AG10803 (cell line): Measurements from ENCODE around the gene GPR160.
"Not testable (repeated sequence)": the region's sequence is repeated elsewhere in the genome, so short reads cannot be mapped to it uniquely, and the experiment has no call there.

ENCODE experiments used
- DNase-seq: peaks from one replicate; pipeline ENCODE4 v3.0.0; 2010; ENCODE audit warnings: low read depth
- H3K4me3 ChIP-seq: 2 replicates; pipeline ENCODE4 v1.5.1; 2011; ENCODE audit warnings: mild to moderate bottlenecking, low read length, control low read depth
- TF ChIP-seq, protein P1 (sequence below): conservative IDR thresholded peaks from 2 replicates; pipeline ENCODE4 v1.5.1; 2011; ENCODE audit warnings: mild to moderate bottlenecking, low read length, control low read depth, inconsistent platforms

The GPR160 gene

DNA sequence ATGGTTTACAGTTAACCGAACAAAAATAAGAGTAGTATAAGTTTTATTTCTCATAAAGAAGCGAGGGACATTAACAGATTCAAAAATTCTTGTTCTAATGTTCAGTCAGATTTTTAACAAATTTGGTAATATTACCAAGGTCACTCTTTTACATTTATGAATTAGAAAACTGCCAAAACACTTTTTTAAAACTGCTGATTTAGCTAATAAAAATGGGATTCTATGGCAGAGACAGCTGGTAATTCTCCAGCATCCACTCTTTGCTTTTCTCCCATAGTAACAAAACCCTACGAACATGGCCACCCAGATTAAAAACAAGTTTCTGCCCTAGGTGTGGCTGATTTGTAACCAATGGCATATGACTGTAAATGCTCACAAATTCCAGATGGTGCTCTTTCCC is 71.2 kb downstream of the GPR160 start:
- TF ChIP-seq, protein P1, sequence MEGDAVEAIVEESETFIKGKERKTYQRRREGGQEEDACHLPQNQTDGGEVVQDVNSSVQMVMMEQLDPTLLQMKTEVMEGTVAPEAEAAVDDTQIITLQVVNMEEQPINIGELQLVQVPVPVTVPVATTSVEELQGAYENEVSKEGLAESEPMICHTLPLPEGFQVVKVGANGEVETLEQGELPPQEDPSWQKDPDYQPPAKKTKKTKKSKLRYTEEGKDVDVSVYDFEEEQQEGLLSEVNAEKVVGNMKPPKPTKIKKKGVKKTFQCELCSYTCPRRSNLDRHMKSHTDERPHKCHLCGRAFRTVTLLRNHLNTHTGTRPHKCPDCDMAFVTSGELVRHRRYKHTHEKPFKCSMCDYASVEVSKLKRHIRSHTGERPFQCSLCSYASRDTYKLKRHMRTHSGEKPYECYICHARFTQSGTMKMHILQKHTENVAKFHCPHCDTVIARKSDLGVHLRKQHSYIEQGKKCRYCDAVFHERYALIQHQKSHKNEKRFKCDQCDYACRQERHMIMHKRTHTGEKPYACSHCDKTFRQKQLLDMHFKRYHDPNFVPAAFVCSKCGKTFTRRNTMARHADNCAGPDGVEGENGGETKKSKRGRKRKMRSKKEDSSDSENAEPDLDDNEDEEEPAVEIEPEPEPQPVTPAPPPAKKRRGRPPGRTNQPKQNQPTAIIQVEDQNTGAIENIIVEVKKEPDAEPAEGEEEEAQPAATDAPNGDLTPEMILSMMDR, result no peak
- no peak overlapping the region for H3K4me3 ChIP-seq
- DNase-seq, result no peak

DNA sequence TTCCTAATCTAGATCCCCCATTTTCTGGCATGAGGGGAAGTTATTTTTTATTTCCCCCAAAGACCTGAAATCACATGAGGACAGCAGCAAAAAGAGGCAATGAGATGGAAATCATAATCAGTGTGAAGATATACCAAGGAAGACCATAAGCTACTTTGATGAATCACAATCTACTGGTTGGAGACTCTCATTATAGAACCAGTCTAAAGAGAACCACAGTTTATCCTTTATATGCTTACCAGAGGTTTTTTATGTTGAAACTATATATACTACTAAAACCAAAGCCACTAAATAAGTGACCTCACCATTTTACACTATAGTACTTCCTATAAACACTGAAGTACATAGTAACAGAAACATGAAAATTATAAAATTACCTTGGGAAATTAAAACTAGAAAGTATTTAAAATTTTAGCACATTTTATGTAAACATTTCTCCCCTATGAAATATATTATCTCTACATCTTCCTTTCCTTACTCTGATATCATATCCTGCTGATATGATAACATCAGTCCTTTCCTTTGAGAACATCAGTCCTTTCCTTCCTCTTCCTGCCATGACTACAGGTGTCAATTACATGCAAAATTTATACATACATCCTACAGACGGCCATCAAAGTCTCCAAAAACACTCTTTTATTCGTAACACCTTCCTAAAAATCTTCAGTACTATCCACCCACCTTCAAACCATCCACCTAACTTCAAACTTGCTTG is 71.9 kb downstream of the GPR160 start:
- H3K4me3 ChIP-seq, result no peak overlapping the region
- TF ChIP-seq, protein P1, result no peak
- DNase-seq, result no peak

DNA sequence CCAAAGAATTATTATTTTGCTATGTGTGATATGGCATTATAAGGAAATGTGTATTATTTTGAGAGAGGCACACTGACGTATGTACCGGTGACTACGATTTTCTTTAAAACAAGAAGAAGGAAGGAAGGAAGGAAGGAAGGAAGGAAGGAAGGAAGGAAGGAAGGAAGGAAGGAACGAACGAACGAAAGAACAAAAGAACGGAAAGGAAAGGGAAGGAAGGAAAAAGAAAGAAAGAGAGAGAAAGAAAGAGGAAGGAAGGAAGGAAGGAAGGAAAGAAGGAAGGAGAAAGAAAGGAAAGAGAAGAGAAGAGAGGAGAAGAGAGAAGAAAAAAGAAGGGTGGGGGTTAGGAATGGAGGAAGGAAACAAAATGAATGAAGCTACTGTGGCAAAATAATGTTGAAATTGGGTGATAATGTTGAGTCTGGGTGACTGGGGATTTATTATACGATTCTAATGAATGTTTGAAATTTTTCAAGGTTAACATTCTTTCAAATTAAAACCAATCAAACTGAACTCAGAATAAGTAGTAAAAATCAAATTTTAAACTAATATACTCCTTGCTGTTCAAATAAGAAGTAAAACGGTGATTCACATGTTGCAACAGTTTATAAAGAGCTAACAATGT is 73.5 kb downstream of the GPR160 start:
- no peak overlapping the region for H3K4me3 ChIP-seq
- TF ChIP-seq, protein P1, result no peak
- no peak for DNase-seq

DNA sequence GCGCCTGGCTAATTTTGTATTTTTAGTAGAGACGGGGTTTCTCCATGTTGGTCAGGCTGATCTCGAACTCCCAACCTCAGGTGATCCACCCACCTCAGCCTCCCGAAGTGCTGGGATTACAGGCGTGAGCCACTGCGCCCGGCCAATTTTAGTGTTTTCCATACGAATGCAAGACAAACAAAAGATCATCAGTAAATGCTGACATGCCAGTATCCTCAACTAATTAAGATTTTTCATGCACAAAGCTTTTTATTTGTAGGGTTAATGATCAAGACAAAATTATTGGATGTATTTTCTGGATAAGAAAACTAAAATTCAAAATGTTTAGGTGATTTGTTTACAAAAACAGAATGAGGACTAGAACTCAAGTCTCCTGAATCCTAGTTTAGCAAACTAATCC is 76.4 kb downstream of the GPR160 start:
- not testable (repeated sequence) for DNase-seq, H3K4me3 ChIP-seq

DNA sequence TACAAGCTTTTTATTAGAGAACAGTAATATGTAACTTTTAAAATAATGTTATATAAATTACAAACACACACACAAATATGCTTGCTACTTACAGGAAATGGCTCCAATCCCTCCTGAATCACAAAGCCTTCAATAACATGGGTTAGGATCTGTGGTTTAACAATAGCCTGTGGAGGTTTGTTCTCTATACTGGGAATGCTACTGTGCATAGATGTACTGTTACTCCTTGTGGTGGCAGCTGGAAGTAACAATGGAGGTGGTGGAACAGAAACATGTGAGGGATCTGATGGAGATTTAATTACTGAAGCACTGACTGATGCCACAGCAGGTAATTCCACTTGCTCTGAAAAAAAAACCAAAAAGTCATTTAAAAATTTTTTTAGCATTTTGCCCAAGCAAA is 79.3 kb downstream of the GPR160 start:
- no peak for DNase-seq
- TF ChIP-seq, protein P1, result peak; percentile 37
- H3K4me3 ChIP-seq, result no peak overlapping the region

DNA sequence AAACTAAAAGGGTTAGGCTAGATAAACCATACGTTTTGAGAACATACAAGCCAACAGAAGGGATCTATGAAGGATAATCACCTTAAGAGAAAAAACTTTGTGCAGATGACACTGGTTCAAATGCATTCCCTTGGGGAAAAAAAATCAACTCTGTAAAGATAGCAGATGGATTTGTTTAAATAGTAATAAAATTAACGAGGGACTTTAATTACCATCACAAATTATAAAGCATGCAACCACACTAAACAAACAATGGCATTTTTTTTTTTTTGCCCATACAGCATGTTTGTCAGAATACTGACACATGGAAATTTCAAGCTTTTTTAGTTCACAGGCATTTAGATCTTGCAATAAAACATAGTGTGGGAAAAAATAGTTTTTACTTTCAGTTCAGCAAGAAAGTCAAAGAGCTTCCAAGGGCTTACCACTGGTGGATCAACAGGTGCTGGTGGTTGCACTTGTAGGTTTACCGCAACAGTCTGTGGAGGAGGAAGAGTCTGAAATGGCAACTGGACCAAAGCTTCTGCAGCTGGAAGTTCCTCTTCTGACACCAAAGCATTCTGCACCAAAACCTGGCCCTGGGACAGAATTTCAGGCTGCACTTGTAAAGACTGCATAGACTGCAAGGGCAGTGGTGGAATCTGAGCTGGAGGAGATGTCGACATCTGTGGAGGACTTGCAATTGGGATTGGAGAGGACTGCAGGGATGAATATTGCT is 90.6 kb downstream of the GPR160 start:
- no peak for DNase-seq
- TF ChIP-seq, protein P1, result no peak
- H3K4me3 ChIP-seq, result no peak overlapping the region

DNA sequence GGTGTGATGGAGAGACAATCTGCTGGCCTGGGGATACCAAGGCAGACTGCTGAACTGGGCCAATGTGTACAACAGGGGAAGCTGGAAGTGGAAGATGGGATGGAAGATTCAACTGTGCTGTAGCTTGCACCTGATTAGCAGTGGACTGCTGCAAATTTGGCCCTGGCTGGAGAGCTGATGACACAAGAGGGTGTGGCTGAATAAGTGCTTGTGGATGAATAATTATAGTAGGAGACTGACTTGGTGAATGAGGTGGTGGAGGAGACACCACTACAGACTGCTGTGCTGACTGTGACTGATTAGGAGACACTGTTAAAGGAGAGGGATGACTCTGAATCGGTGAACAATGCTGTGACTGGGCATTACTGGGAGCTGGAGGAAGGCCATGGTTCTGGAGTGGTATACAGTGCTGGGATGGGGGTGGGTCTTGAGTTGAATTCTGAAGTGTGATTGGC is 91.2 kb downstream of the GPR160 start:
- DNase-seq, result peak; percentile 34
- TF ChIP-seq, protein P1, result no peak
- H3K4me3 ChIP-seq, result no peak overlapping the region
